H1 (cell line): ENCODE measurements around the gene RAD23A.

Source experiments
- POLR2A ChIP-seq, 2 experiments: IDR thresholded peaks; 1 replicate in 1 of 2; 2 replicates in 1 of 2; pipeline ENCODE4 v1.6.1; 2011; ENCODE audit warnings: low read depth in 2 of 2, low read length in 2 of 2, mild to moderate bottlenecking in 2 of 2; ENCODE audit errors: control extremely low read depth in 1 of 2
- RXRA ChIP-seq: IDR thresholded peaks from 2 replicates; pipeline ENCODE4 v1.6.1; 2011; ENCODE audit warnings: low read depth, mild to moderate bottlenecking, low read length, moderate library complexity; ENCODE audit not compliant: insufficient read depth
- SP1 ChIP-seq: IDR thresholded peaks from 2 replicates; pipeline ENCODE4 v1.6.1; 2011; ENCODE audit warnings: low read depth, low read length
- SUZ12 ChIP-seq: fragments of 200-600 bp; sonication (generic); IDR thresholded peaks from 2 replicates; pipeline ENCODE4 v1.6.1; 2012; ENCODE audit warnings: mild to moderate bottlenecking, inconsistent platforms, low read length, moderate library complexity, mixed read lengths
- TF ChIP-seq, protein P1 (sequence below), 3 experiments: IDR thresholded peaks; 1 replicate in 2 of 3; 2 replicates in 1 of 3; pipeline versions ENCODE4 v1.5.1 to v1.6.1; 2011; ENCODE audit warnings: low read length in 3 of 3, mild to moderate bottlenecking in 3 of 3, inconsistent platforms in 2 of 3, low read depth in 1 of 3, moderate library complexity in 1 of 3; ENCODE audit not compliant: insufficient read depth in 1 of 3; ENCODE audit errors: control extremely low read depth in 1 of 3

DNA sequence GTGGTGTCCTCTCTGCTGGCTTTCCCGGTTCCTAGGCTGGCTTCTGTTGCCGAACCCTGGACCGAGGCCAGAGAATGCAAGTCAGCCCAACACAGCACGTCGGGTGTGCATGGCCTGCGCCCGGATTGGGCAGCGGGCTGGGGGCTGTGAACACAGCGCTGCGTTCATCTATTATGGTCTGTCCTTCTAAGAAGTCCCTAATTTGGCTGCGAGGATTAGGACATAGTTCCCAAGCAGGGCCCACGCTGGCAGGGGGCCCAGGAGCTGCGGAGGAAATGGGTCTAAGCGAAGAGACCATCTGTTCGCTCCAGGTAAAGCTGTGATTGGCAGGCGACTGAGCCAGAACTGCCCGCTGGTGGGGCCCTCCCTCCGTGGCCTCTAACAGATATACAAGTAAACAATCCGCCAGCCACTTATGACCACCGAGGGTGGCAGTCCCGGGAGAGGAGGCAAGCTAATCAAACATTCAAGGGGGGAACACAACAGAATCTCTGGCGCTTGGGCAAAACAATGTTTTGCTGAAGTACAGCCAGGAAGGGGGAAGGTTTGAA lies 32.6 kb upstream of the RAD23A start:
- no peak; a peak in 1 of 3 replicates for TF ChIP-seq POLR2A (IDR thresholded peaks at IDR 0.05; ENCODE audit: control extremely low read depth in 1 of 2, low read depth in 2 of 2, low read length in 2 of 2)
- no peak for TF ChIP-seq SP1
- TF ChIP-seq, protein P1, sequence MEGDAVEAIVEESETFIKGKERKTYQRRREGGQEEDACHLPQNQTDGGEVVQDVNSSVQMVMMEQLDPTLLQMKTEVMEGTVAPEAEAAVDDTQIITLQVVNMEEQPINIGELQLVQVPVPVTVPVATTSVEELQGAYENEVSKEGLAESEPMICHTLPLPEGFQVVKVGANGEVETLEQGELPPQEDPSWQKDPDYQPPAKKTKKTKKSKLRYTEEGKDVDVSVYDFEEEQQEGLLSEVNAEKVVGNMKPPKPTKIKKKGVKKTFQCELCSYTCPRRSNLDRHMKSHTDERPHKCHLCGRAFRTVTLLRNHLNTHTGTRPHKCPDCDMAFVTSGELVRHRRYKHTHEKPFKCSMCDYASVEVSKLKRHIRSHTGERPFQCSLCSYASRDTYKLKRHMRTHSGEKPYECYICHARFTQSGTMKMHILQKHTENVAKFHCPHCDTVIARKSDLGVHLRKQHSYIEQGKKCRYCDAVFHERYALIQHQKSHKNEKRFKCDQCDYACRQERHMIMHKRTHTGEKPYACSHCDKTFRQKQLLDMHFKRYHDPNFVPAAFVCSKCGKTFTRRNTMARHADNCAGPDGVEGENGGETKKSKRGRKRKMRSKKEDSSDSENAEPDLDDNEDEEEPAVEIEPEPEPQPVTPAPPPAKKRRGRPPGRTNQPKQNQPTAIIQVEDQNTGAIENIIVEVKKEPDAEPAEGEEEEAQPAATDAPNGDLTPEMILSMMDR (IDR thresholded peaks at IDR 0.05; ENCODE audit: control extremely low read depth in 1 of 3, insufficient read depth in 1 of 3, low read depth in 1 of 3, low read length in 3 of 3): no peak
- TF ChIP-seq SUZ12: no peak
- TF ChIP-seq RXRA: no peak
